ENCODE results near the gene GVQW3. TPM values are rescaled to one million over a fixed set of nuclear protein-coding genes. Genes with fewer than 3 reads are reported as not detected.
"Not testable (repeated sequence)": the region's sequence is repeated elsewhere in the genome, so short reads cannot be mapped to it uniquely, and the experiment has no call there.

Gene GVQW3
- total RNA-seq, 1 donor from 2014 or later, result 3.9 TPM

DNA sequence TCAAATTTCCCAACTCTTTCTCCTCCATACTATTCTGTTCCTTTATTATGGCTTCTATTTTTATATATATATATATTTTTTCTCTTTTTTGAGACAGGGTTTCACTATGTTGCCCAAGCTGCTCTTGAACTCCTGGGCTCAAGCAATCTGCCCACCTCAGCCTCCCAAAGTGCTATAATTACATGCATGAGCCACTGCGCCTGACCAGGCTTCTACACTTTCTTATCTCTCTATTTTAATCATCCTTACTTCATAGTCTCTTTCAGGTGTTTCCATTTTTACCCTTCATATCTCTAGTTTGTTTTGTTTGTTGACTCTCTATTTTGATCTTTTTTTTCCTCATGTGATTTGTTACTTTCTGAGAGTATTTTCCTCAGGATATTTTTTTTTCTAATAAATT is 19.8 kb downstream of the GVQW3 start:
- TF ChIP-seq, protein P1, sequence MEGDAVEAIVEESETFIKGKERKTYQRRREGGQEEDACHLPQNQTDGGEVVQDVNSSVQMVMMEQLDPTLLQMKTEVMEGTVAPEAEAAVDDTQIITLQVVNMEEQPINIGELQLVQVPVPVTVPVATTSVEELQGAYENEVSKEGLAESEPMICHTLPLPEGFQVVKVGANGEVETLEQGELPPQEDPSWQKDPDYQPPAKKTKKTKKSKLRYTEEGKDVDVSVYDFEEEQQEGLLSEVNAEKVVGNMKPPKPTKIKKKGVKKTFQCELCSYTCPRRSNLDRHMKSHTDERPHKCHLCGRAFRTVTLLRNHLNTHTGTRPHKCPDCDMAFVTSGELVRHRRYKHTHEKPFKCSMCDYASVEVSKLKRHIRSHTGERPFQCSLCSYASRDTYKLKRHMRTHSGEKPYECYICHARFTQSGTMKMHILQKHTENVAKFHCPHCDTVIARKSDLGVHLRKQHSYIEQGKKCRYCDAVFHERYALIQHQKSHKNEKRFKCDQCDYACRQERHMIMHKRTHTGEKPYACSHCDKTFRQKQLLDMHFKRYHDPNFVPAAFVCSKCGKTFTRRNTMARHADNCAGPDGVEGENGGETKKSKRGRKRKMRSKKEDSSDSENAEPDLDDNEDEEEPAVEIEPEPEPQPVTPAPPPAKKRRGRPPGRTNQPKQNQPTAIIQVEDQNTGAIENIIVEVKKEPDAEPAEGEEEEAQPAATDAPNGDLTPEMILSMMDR (IDR thresholded peaks at IDR 0.05), result no peak
- no peaks in the 10 kb centered on the region for H3K4me1 Mint-ChIP-seq (ENCODE audit: low read depth)

DNA sequence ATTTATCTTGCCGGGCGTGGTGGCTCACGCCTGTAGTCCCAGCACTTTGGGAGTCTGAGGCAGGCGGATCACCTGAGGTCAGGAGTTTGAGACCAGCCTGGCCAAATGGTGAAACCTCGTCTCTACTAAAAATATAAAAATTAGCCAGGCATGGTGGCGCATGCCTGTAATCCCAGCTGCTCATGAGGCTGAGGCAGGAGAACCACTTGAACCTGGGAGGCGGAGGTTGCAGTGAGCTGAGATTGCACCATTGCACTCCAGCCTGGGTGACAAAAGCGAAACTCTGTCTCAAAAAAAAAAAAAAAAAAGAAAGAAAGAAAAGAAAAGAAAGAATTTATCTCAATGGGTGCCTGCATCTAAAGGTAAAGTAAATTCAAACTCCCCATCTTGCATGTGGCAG is 20.4 kb downstream of the GVQW3 start:
- not testable (repeated sequence) for H3K36me3 Mint-ChIP-seq (ENCODE audit: low read depth); H3K4me3 Mint-ChIP-seq (ENCODE audit: unreplicated experiment); H3K27me3 Mint-ChIP-seq (ENCODE audit: low read depth); H3K9me3 Mint-ChIP-seq (ENCODE audit: low read depth); H3K27ac Mint-ChIP-seq (ENCODE audit: unreplicated experiment); DNase-seq (ENCODE audit: low spot score); H3K4me1 Mint-ChIP-seq (ENCODE audit: low read depth)

More for the DNA sequence above, 19.8 kb downstream of the GVQW3 start:
- Mint-ChIP-seq H3K4me3 (ENCODE audit: unreplicated experiment) (no peak overlapping the region), H3K36me3 (ENCODE audit: low read depth) (peaks cover 2% of the 10 kb centered on the region), H3K9me3 (ENCODE audit: low read depth) (no peaks in the 10 kb centered on the region), H3K27ac (ENCODE audit: unreplicated experiment) (no peak overlapping the region), H3K27me3 (ENCODE audit: low read depth) (no peaks in the 10 kb centered on the region)
- DNase-seq (ENCODE audit: low spot score), result no peak

DNA sequence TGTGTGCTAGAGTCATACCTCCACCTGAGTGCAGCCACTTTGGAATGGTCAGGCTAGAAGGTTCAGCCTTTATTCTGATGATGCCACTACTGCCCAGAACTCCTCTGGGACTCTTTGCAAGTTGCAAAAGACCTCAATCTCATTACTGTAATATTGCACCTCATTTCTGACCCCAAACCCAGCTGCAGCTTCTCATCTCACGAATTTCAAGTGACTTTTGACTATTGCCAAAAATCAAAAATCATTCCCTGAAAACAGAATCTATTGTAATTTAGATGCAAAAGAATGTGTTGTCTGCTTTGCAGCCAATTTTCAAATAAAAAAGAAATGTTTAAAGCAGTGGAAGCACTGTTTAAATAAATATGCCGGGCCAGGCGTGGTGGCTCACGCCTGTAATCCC is 25.2 kb downstream of the GVQW3 start:
- DNase-seq (ENCODE audit: low spot score), result no peak
- Mint-ChIP-seq H3K27ac (ENCODE audit: unreplicated experiment) (no peak overlapping the region), H3K4me1 (ENCODE audit: low read depth) (peaks cover 11% of the 10 kb centered on the region), H3K36me3 (ENCODE audit: low read depth) (no peaks in the 10 kb centered on the region), H3K4me3 (ENCODE audit: unreplicated experiment) (no peak overlapping the region), H3K9me3 (ENCODE audit: low read depth) (no peaks in the 10 kb centered on the region), H3K27me3 (ENCODE audit: low read depth) (no peaks in the 10 kb centered on the region)
- TF ChIP-seq, protein P1 (IDR thresholded peaks at IDR 0.05), result no peak

DNA sequence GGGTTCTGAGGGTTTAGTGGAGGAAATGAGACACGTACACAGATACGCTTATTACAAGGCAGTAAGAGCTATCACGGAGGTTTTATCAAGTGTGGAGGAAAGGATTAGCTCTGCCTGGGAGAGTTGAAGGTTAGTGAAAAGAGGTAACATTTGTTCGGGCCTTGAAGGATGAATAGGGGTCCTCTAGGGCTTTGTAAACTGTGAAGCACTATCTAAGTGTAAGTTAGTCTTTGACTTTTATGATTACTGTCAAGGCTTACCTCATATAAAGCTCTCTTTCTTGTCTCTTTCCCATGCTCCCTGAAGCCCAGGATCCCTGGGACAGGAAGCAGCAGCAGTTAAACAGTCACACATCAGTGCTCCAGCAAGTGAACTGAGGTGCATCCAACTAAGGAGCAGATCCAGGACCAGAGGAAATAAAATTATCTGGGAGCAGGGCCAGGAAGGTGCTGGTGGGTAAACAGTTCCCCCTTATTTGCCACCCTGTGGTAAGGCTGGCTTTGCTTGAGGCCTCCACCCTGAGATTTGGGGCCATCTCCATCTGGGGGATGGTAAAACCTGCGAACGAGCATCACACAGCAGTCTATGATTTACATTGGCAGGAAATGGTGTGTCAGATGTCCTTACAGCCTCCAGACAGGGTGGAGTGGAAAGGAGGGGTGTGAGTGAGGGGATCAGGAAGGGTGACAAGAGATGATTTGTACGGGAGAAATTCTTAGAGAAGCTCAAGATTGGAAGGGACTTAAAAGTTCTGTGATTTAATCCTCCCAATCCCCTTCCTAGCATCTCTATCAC is 27.2 kb downstream of the GVQW3 start:
- Mint-ChIP-seq H3K36me3 (ENCODE audit: low read depth) (no peaks in the 10 kb centered on the region), H3K27ac (ENCODE audit: unreplicated experiment) (peak overlapping the region; percentile 53), H3K27me3 (ENCODE audit: low read depth) (no peaks in the 10 kb centered on the region), H3K4me3 (ENCODE audit: unreplicated experiment) (no peak overlapping the region), H3K4me1 (ENCODE audit: low read depth) (peaks cover 11% of the 10 kb centered on the region), H3K9me3 (ENCODE audit: low read depth) (no peaks in the 10 kb centered on the region)
- no peak for DNase-seq (ENCODE audit: low spot score)
- TF ChIP-seq, protein P1 (IDR thresholded peaks at IDR 0.05), result no peak

DNA sequence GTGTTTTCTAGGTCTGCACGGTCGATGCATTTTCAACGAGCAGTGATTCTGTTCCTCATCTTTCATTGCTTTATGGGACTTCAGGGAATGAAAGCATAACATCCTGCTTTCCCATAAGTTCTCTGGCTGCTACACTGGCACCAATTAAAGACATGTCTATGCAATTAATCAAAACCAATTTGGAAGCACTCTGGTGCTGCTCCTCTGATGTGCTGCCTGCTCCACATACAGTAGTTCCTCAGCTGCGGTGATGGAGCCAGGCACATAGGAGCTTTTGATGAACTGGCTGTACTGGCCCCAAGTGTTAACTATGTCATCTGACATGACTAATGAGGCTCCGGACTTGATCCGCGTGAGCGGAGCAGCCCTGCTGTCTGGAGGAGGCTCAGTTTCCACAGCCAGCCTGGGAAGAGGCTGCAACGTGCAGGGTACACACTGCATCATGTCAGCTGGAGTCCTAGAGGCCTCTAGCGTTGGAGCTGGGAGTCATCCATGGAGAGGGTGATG is 29.8 kb downstream of the GVQW3 start:
- Mint-ChIP-seq H3K27me3 (ENCODE audit: low read depth) (no peaks in the 10 kb centered on the region), H3K9me3 (ENCODE audit: low read depth) (no peaks in the 10 kb centered on the region), H3K4me1 (ENCODE audit: low read depth) (peaks cover 11% of the 10 kb centered on the region), H3K4me3 (ENCODE audit: unreplicated experiment) (no peak overlapping the region), H3K27ac (ENCODE audit: unreplicated experiment) (no peak overlapping the region), H3K36me3 (ENCODE audit: low read depth) (no peaks in the 10 kb centered on the region)
- DNase-seq (ENCODE audit: low spot score), result no peak
- TF ChIP-seq, protein P1 (IDR thresholded peaks at IDR 0.05), result no peak

DNA sequence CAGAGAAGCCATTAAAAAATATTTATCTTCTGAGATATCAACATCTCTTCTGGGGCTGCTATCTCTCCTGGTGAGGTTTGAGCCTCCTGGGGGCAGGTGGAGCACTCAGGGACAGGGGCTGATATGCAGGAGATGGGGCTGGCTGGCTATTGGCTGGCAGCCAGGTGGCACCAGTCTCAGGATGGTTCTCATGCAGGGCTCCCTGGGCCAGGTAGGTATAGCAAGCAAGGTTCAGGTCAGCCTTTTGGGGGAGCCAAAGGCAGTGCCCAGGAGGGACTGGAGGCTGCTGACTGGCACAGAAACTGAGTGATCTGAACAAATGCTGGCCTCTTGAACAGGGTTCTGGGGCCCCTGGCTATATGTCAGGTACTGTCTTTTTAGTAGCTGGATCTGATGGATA is 34.0 kb downstream of the GVQW3 start:
- H3K9me3 Mint-ChIP-seq (ENCODE audit: low read depth), result no peaks in the 10 kb centered on the region
- H3K4me1 Mint-ChIP-seq (ENCODE audit: low read depth), result no peaks in the 10 kb centered on the region
- DNase-seq (ENCODE audit: low spot score), result no peak
- no peak overlapping the region for H3K4me3 Mint-ChIP-seq (ENCODE audit: unreplicated experiment)
- TF ChIP-seq, protein P1 (IDR thresholded peaks at IDR 0.05), result no peak
- no peaks in the 10 kb centered on the region for H3K36me3 Mint-ChIP-seq (ENCODE audit: low read depth)
- peaks cover 2% of the 10 kb centered on the region for H3K27me3 Mint-ChIP-seq (ENCODE audit: low read depth)
- no peak overlapping the region for H3K27ac Mint-ChIP-seq (ENCODE audit: unreplicated experiment)
